ENCODE data around the gene PPME1.

GRCh38 chr11:74221816-74222215 lies 50.7 kb downstream of the PPME1 start:
- TF ChIP-seq, protein P1, sequence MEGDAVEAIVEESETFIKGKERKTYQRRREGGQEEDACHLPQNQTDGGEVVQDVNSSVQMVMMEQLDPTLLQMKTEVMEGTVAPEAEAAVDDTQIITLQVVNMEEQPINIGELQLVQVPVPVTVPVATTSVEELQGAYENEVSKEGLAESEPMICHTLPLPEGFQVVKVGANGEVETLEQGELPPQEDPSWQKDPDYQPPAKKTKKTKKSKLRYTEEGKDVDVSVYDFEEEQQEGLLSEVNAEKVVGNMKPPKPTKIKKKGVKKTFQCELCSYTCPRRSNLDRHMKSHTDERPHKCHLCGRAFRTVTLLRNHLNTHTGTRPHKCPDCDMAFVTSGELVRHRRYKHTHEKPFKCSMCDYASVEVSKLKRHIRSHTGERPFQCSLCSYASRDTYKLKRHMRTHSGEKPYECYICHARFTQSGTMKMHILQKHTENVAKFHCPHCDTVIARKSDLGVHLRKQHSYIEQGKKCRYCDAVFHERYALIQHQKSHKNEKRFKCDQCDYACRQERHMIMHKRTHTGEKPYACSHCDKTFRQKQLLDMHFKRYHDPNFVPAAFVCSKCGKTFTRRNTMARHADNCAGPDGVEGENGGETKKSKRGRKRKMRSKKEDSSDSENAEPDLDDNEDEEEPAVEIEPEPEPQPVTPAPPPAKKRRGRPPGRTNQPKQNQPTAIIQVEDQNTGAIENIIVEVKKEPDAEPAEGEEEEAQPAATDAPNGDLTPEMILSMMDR (IDR thresholded peaks at IDR 0.05) = no peak
- TF ChIP-seq POLR2A (IDR thresholded peaks at IDR 0.05) = no peak
